Tibial nerve (tissue), 4 donors: ENCODE measurements around the gene RPS8. TPM values are rescaled to one million over a fixed set of nuclear protein-coding genes. Genes with fewer than 3 reads are reported as not detected.
A peak's percentile ranks its signal among the peaks of the same experiment; 100 is the strongest.
"Not testable (repeated sequence)": the region's sequence is repeated elsewhere in the genome, so short reads cannot be mapped to it uniquely, and the experiment has no call there.

Experiments used
- DNase-seq, 2 donors: peaks; one replicate each; pipeline ENCODE4 v3.0.0-alpha.2; 2019; ENCODE audit warnings: low spot score in 2 of 2
- H3K27ac ChIP-seq, 4 donors: fragments of 200-600 bp; sonication (generic) in 3 of 4; one replicate each; pipeline ENCODE4 v1.5.1; 2017 to 2019; ENCODE audit warnings: mild to moderate bottlenecking in 1 of 4
- H3K27me3 ChIP-seq, 2 donors: fragments of 200-600 bp; sonication (generic) in 1 of 2; one replicate each; pipeline versions ENCODE4 v1.5.1 to v1.6.0; 2017 to 2019
- H3K36me3 ChIP-seq, 3 donors: fragments of 200-600 bp; sonication (generic); one replicate each; pipeline ENCODE4 v1.5.1; 2018 to 2019
- H3K4me1 ChIP-seq, 4 donors: fragments of 200-600 bp; sonication (generic) in 3 of 4; one replicate each; pipeline ENCODE4 v1.5.1; 2017 to 2019
- H3K4me3 ChIP-seq, 4 donors: fragments of 200-600 bp; sonication (generic) in 3 of 4; one replicate each; pipeline ENCODE4 v1.5.1; 2017 to 2019; ENCODE audit warnings: mild to moderate bottlenecking in 1 of 4, moderate library complexity in 1 of 4
- H3K9me3 ChIP-seq, 4 donors: fragments of 200-600 bp; sonication (generic) in 3 of 4; one replicate each; pipeline ENCODE4 v1.5.1; 2017 to 2019
- CTCF ChIP-seq, 5 experiments: fragments of 200-600 bp in 3 of 5; fragments of 450-650 bp in 2 of 5; sonication (generic) in 3 of 5; IDR thresholded peaks; one replicate each; pipeline ENCODE4 v1.5.1; 2016 to 2019; ENCODE audit warnings: antibody characterized with exemption in 5 of 5, mild to moderate bottlenecking in 3 of 5, moderate library complexity in 2 of 5
- EP300 ChIP-seq, 2 donors: sonication (generic); formaldehyde crosslinking; IDR thresholded peaks; one replicate each; pipeline ENCODE4 v1.6.1; 2017; ENCODE audit warnings: antibody characterized with exemption in 2 of 2, mild to moderate bottlenecking in 1 of 2
- POLR2A ChIP-seq, 2 donors: fragments of 450-650 bp; IDR thresholded peaks; one replicate each; pipeline ENCODE4 v1.6.1; 2017; ENCODE audit warnings: antibody characterized with exemption in 2 of 2, mild to moderate bottlenecking in 2 of 2, moderate library complexity in 2 of 2
- WGBS, 2 donors: methylation state at CpG; one replicate each; pipeline ENCODE4 v1.1.5; 2018; 5-methylcytosine and 5-hydroxymethylcytosine counted together
- total RNA-seq, 4 donors: library from RNA; depleted of rRNA; stranded (reverse); fragments of >200 nt; gene quantifications; one replicate each; pipeline ENCODE4 v1.1.0, GENCODE V29; 2016

RPS8 gene
- total RNA-seq, 4 donors from 2014 or later: 2,048 to 2,345 (median 2,235) TPM

GRCh38 chr1:44820328-44821239 lies 45.2 kb downstream of the RPS8 start:
- no peak for DNase-seq
- peak overlapping the region; percentile 71 to 96 (median 96) for H3K27ac ChIP-seq
- H3K27me3 ChIP-seq: no peaks in the 10 kb centered on the region
- H3K4me1 ChIP-seq: peaks cover 0 to 54% (median 15%) of the 10 kb centered on the region in 4 donors
- TF ChIP-seq EP300 (IDR thresholded peaks at IDR 0.05): no peak
- TF ChIP-seq CTCF (IDR thresholded peaks at IDR 0.05): no peak
- TF ChIP-seq POLR2A (IDR thresholded peaks at IDR 0.05): no peak
- peak overlapping the region; percentile 28 to 66 (median 58) for H3K4me3 ChIP-seq
- H3K36me3 ChIP-seq: peaks cover 0 to 16% (median 0%) of the 10 kb centered on the region in 3 donors
- 20 to 28% methylated on average over 25 of the region's 25 CpGs for WGBS, 2 donors
- H3K9me3 ChIP-seq: no peaks in the 10 kb centered on the region

- Histone ChIP-seq H3K27me3 (no peaks in the 10 kb centered on the region), H3K36me3 (peaks cover 0 to 16% (median 0%) of the 10 kb centered on the region in 3 donors), H3K9me3 (no peaks in the 10 kb centered on the region), H3K4me3 (no peak overlapping the region), H3K27ac (peak overlapping the region; percentile 71 to 96 (median 96)), H3K4me1 (peaks cover 0 to 61% (median 18%) of the 10 kb centered on the region in 4 donors)
- TF ChIP-seq CTCF (IDR thresholded peaks at IDR 0.05): no peak
- no peak for TF ChIP-seq POLR2A (IDR thresholded peaks at IDR 0.05)
- TF ChIP-seq EP300 (IDR thresholded peaks at IDR 0.05): no peak
- no peak for DNase-seq
- WGBS, 2 donors: 74 to 79% methylated on average over 9 of the region's 9 CpGs
Observed at GRCh38 chr1:44821240-44821715, 45.9 kb downstream of the RPS8 start.

DNA sequence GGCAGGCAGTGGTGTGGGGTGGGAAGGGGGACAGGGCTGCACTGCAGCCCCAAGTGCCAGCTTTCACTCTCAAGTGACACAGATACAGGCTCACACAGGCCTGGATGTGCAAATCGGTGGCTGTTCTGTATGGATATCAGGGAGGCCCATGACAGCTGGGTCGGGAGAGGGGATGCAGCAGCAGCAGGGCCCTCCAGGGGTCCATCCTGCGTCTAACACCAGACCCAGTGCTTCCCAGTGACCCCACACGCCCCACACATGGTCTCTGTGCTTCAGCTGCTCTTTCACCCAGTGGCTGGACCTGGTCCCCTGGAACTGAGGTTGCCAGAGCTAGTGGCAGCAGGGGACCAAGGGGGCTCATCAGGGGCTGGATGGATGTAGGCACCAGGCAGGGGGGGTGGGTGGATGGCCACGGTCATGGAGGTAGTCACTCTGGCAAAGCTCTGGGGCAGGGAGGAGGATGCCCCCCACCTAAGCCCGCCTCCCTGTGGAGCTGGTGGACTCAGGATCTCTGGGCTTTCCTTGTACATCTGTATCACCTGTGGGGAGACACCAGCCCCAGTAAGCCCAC lies 46.9 kb downstream of the RPS8 start:
- Histone ChIP-seq H3K27ac (peak overlapping the region in 3 of 4 donors; percentile 24 to 96 (median 51)), H3K9me3 (no peaks in the 10 kb centered on the region)
- WGBS, 2 donors: 82 to 94% methylated on average over 2 to 3 of the region's 6 CpGs

DNA sequence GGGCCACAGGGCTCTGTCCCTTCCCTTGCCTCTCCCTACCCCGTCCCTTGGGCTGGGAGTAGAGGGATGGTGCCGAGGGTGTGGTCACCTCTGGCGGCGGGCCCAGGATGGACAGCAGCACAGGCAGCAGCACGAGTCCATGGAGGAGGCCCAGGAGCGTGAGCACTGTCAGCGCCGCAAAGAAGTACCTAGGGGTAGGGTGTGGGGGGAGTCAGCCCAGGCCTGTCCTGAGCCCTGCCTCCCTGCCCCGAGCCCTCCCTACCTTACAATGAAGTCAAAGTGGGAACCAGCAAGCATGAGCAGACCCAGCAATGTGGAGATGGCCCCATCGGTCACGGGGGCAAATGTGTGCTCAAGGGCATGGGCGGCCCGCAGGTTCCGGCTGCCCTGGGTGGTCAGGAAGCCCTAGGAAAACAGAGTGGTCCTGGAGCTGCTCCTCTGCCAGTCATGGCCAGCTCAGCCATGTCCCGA lies 47.7 kb downstream of the RPS8 start:
- Histone ChIP-seq H3K9me3 (no peaks in the 10 kb centered on the region), H3K27me3 (no peaks in the 10 kb centered on the region), H3K36me3 (peaks cover 0 to 23% (median 0%) of the 10 kb centered on the region in 3 donors), H3K4me1 (peaks cover 0 to 78% (median 21%) of the 10 kb centered on the region in 4 donors), H3K27ac (peak overlapping the region in 3 of 4 donors; percentile 10 to 96 (median 38)), H3K4me3 (no peak overlapping the region)
- WGBS, 2 donors: 64 to 77% methylated on average over 13 to 15 of the region's 15 CpGs
- DNase-seq: no peak
- TF ChIP-seq CTCF (IDR thresholded peaks at IDR 0.05) (no peak), EP300 (IDR thresholded peaks at IDR 0.05) (no peak), POLR2A (IDR thresholded peaks at IDR 0.05) (no peak)

More for the DNA sequence above, 46.9 kb downstream of the RPS8 start:
- no peak for DNase-seq
- Histone ChIP-seq H3K27me3 (no peaks in the 10 kb centered on the region), H3K36me3 (peaks cover 0 to 16% (median 0%) of the 10 kb centered on the region in 3 donors), H3K4me3 (no peak overlapping the region), H3K4me1 (peaks cover 0 to 70% (median 21%) of the 10 kb centered on the region in 4 donors)
- TF ChIP-seq CTCF (IDR thresholded peaks at IDR 0.05) (no peak), POLR2A (IDR thresholded peaks at IDR 0.05) (no peak), EP300 (IDR thresholded peaks at IDR 0.05) (no peak)

DNA sequence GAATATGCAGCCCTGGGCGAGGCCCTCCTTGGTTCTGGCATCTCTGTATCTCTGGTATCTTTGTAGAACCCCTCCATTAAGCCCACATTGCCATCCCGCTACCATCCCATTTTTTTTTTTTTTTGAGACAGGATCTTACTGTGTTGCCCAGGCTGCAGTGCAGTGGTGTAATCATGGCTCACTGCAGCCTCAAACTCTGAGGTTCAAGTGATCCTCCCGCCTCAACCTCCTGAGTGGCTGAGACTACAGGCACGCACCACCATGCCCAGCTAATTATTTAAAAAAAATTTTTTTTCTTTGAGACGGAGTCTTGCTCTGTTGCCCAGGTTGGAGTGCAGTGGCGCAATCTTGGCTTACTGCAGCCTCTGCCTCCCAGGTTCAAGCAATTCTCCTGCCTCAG lies 49.1 kb downstream of the RPS8 start:
- Histone ChIP-seq H3K36me3 (peaks cover 0 to 34% (median 0%) of the 10 kb centered on the region in 3 donors), H3K4me1 (peaks cover 0 to 64% (median 18%) of the 10 kb centered on the region in 4 donors)
- 89 to 94% methylated on average over 6 of the region's 6 CpGs for WGBS, 2 donors
- not testable (repeated sequence) for H3K27ac ChIP-seq, DNase-seq, H3K27me3 ChIP-seq, H3K4me3 ChIP-seq, H3K9me3 ChIP-seq
